ENCODE data around the gene GAST.

GAST gene

GRCh38 chr17:41717408-41718286 lies 5.5 kb downstream of the GAST start:
- Mint-ChIP-seq H3K9me3 (no peaks in the 10 kb centered on the region), H3K27ac (no peak overlapping the region), H3K4me3 (no peak overlapping the region), H3K4me1 (ENCODE audit: low read depth) (peaks cover 10% of the 10 kb centered on the region), H3K27me3 (peaks cover 5% of the 10 kb centered on the region), H3K36me3 (ENCODE audit: low read depth) (no peaks in the 10 kb centered on the region)
- DNase-seq, result no peak

GRCh38 chr17:41718287-41718645 lies 6.1 kb downstream of the GAST start:
- H3K4me3 Mint-ChIP-seq, result no peak overlapping the region
- H3K4me1 Mint-ChIP-seq (ENCODE audit: low read depth), result peaks cover 10% of the 10 kb centered on the region
- no peaks in the 10 kb centered on the region for H3K9me3 Mint-ChIP-seq
- no peak for DNase-seq
- H3K27ac Mint-ChIP-seq, result no peak overlapping the region
- H3K27me3 Mint-ChIP-seq, result peaks cover 5% of the 10 kb centered on the region
- no peaks in the 10 kb centered on the region for H3K36me3 Mint-ChIP-seq (ENCODE audit: low read depth)

GRCh38 chr17:41722231-41722630 lies 10.1 kb downstream of the GAST start:
- no peak for DNase-seq
- peaks cover 7% of the 10 kb centered on the region for H3K4me1 Mint-ChIP-seq (ENCODE audit: low read depth)

GRCh38 chr17:41723801-41724475 lies 11.8 kb downstream of the GAST start:
- H3K27ac Mint-ChIP-seq, result no peak overlapping the region
- H3K27me3 Mint-ChIP-seq, result peaks cover 18% of the 10 kb centered on the region
- H3K4me3 Mint-ChIP-seq, result no peak overlapping the region
- DNase-seq, result no peak
- H3K9me3 Mint-ChIP-seq, result no peaks in the 10 kb centered on the region
- no peaks in the 10 kb centered on the region for H3K36me3 Mint-ChIP-seq (ENCODE audit: low read depth)
- no peaks in the 10 kb centered on the region for H3K4me1 Mint-ChIP-seq (ENCODE audit: low read depth)

More at GRCh38 chr17:41722231-41722630, 10.1 kb downstream of the GAST start:
- H3K36me3 Mint-ChIP-seq (ENCODE audit: low read depth), result no peaks in the 10 kb centered on the region
- no peak overlapping the region for H3K4me3 Mint-ChIP-seq
- peaks cover 13% of the 10 kb centered on the region for H3K27me3 Mint-ChIP-seq
- H3K27ac Mint-ChIP-seq, result no peak overlapping the region
- no peaks in the 10 kb centered on the region for H3K9me3 Mint-ChIP-seq

- Mint-ChIP-seq H3K4me3 (no peak overlapping the region), H3K36me3 (ENCODE audit: low read depth) (no peaks in the 10 kb centered on the region), H3K9me3 (no peaks in the 10 kb centered on the region), H3K27me3 (peaks cover 18% of the 10 kb centered on the region), H3K4me1 (ENCODE audit: low read depth) (no peaks in the 10 kb centered on the region), H3K27ac (no peak overlapping the region)
- no peak for DNase-seq
Observed at GRCh38 chr17:41724476-41725050, 12.4 kb downstream of the GAST start.

GRCh38 chr17:41725134-41725533 lies 13.0 kb downstream of the GAST start:
- no peaks in the 10 kb centered on the region for H3K9me3 Mint-ChIP-seq
- H3K36me3 Mint-ChIP-seq (ENCODE audit: low read depth), result no peaks in the 10 kb centered on the region
- no peak for DNase-seq
- H3K27me3 Mint-ChIP-seq, result peaks cover 20% of the 10 kb centered on the region
- H3K4me3 Mint-ChIP-seq, result no peak overlapping the region
- no peaks in the 10 kb centered on the region for H3K4me1 Mint-ChIP-seq (ENCODE audit: low read depth)
- no peak overlapping the region for H3K27ac Mint-ChIP-seq

- Mint-ChIP-seq H3K27me3 (peaks cover 40% of the 10 kb centered on the region), H3K9me3 (no peaks in the 10 kb centered on the region), H3K27ac (no peak overlapping the region), H3K36me3 (ENCODE audit: low read depth) (no peaks in the 10 kb centered on the region), H3K4me1 (ENCODE audit: low read depth) (no peaks in the 10 kb centered on the region), H3K4me3 (no peak overlapping the region)
- DNase-seq, result no peak
Observed at GRCh38 chr17:41728056-41728455, 15.9 kb downstream of the GAST start.

- no peaks in the 10 kb centered on the region for H3K36me3 Mint-ChIP-seq (ENCODE audit: low read depth)
- no peak for DNase-seq
- no peak overlapping the region for H3K27ac Mint-ChIP-seq
- H3K27me3 Mint-ChIP-seq, result peaks cover 43% of the 10 kb centered on the region
- H3K4me3 Mint-ChIP-seq, result no peak overlapping the region
- peaks cover 6% of the 10 kb centered on the region for H3K4me1 Mint-ChIP-seq (ENCODE audit: low read depth)
- H3K9me3 Mint-ChIP-seq, result no peaks in the 10 kb centered on the region
Observed at GRCh38 chr17:41730479-41730878, 18.3 kb downstream of the GAST start.

- DNase-seq, result no peak
- no peak overlapping the region for H3K4me3 Mint-ChIP-seq
- peaks cover 56% of the 10 kb centered on the region for H3K27me3 Mint-ChIP-seq
- no peaks in the 10 kb centered on the region for H3K9me3 Mint-ChIP-seq
- H3K4me1 Mint-ChIP-seq (ENCODE audit: low read depth), result peaks cover 6% of the 10 kb centered on the region
- H3K36me3 Mint-ChIP-seq (ENCODE audit: low read depth), result no peaks in the 10 kb centered on the region
- no peak overlapping the region for H3K27ac Mint-ChIP-seq
Observed at GRCh38 chr17:41731836-41732235, 19.7 kb downstream of the GAST start.

- H3K27me3 Mint-ChIP-seq, result peaks cover 65% of the 10 kb centered on the region
- no peak overlapping the region for H3K4me3 Mint-ChIP-seq
- no peaks in the 10 kb centered on the region for H3K9me3 Mint-ChIP-seq
- H3K4me1 Mint-ChIP-seq (ENCODE audit: low read depth), result peaks cover 6% of the 10 kb centered on the region
- no peaks in the 10 kb centered on the region for H3K36me3 Mint-ChIP-seq (ENCODE audit: low read depth)
- DNase-seq, result no peak
- H3K27ac Mint-ChIP-seq, result no peak overlapping the region
Observed at GRCh38 chr17:41733348-41734138, 21.4 kb downstream of the GAST start.

- no peak within 1 kb of the TSS for H3K27ac Mint-ChIP-seq
- H3K9me3 Mint-ChIP-seq, result no peaks in the 10 kb centered on the region
- H3K4me3 Mint-ChIP-seq, result peak within 1 kb of the TSS; percentile 33
- peaks cover 63% of the 10 kb centered on the region for H3K27me3 Mint-ChIP-seq
- peaks cover 6% of the 10 kb centered on the region for H3K4me1 Mint-ChIP-seq (ENCODE audit: low read depth)
- DNase-seq, result peak; percentile 46
- no peaks in the 10 kb centered on the region for H3K36me3 Mint-ChIP-seq (ENCODE audit: low read depth)
Observed at GRCh38 chr17:41734139-41734948, 22.2 kb downstream of the GAST start, which contains the start of gene HAP1. Gene HAP1, minus strand, starts transcription at chr17:41734643. Its CDS starts 9 bp downstream, at chr17:41734634.

- no peak overlapping the region for H3K27ac Mint-ChIP-seq
- H3K4me3 Mint-ChIP-seq, result peak overlapping the region; percentile 33
- DNase-seq, result no peak
- H3K27me3 Mint-ChIP-seq, result peaks cover 63% of the 10 kb centered on the region
- peaks cover 6% of the 10 kb centered on the region for H3K4me1 Mint-ChIP-seq (ENCODE audit: low read depth)
- H3K36me3 Mint-ChIP-seq (ENCODE audit: low read depth), result no peaks in the 10 kb centered on the region
- H3K9me3 Mint-ChIP-seq, result no peaks in the 10 kb centered on the region
Observed at GRCh38 chr17:41734949-41735313, 22.8 kb downstream of the GAST start.

GRCh38 chr17:41735744-41736143 lies 23.6 kb downstream of the GAST start:
- DNase-seq, result no peak
- no peak overlapping the region for H3K27ac Mint-ChIP-seq
- H3K4me3 Mint-ChIP-seq, result no peak overlapping the region
- peaks cover 6% of the 10 kb centered on the region for H3K4me1 Mint-ChIP-seq (ENCODE audit: low read depth)
- peaks cover 56% of the 10 kb centered on the region for H3K27me3 Mint-ChIP-seq
- H3K9me3 Mint-ChIP-seq, result no peaks in the 10 kb centered on the region
- no peaks in the 10 kb centered on the region for H3K36me3 Mint-ChIP-seq (ENCODE audit: low read depth)

Measured in activated T-cell treated with anti-CD3 and anti-CD28 coated beads, Interleukin-2, amount 50 U/mL, for 24 hours (primary cell).